Left renal pelvis (tissue), 4 donors: ENCODE results near the gene H1-8. TPM values are rescaled to one million over a fixed set of nuclear protein-coding genes. Genes with fewer than 3 reads are reported as not detected.
A peak's percentile ranks its signal among the peaks of the same experiment; 100 is the strongest.

Experiments used
- DNase-seq, 4 donors: peaks; one replicate each; pipeline ENCODE4 v3.0.0-alpha.2; 2013; ENCODE audit warnings: low read depth in 4 of 4, low spot score in 3 of 4
- polyA plus RNA-seq, 4 donors: library from polyadenylated mRNA; unstranded; fragments of 120-200 nt; gene quantifications; one replicate each; pipeline ENCODE4 v1.2.1, GENCODE V29; 2013; ENCODE audit not compliant: insufficient read length in 4 of 4

H1-8 gene
- polyA plus RNA-seq, 4 donors, result not detected

GRCh38 chr3:129590215-129590614 is 47.2 kb downstream of the H1-8 start:
- DNase-seq, result no peak

DNA sequence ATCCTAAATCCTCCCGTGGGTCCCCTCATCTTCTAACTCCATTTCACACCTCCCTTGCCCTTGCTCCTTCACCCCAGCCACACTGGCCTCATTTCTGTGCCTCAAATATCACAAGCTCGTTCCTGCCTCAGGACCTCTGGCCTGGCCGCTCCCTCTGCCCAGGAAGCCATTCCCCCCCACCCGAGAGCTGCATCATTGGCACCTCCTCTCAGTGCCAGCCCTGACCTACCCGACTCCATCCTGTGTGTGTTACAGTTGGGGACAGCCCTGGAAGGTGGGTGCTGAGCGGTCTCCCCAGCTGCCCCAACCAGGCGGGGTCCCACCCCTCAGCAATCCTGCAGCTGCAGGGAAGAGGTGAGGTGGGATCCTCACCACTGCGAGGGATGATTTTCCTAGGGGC is 49.0 kb downstream of the H1-8 start:
- no peak for DNase-seq

- DNase-seq, result no peak
These were observed 49.6 kb downstream of the H1-8 start for GRCh38 chr3:129592381-129593131.

- DNase-seq, result no peak
These were observed 50.2 kb downstream of the H1-8 start for GRCh38 chr3:129593230-129593594.

- DNase-seq, result no peak
These were observed 50.8 kb downstream of the H1-8 start for GRCh38 chr3:129593595-129594339.

DNA sequence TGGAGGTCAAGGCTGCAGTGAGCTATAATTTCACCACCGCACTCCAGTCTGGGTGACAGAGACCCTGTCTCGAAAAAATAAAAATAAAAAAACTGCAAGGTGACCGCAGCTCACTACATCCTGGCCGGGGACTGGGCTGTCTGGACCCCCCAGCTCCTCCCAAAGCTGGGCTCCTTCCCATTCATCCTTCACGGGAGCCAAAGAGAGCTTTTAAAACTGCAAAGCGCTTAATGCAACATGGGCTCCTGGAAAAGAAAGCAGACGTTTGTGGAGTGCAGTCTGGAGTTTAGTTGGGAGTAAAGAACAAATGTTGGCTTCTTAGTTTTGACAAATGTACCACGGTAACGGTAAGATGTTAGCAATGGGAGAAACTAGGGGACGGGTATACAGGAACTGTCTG is 51.4 kb downstream of the H1-8 start:
- no peak for DNase-seq

GRCh38 chr3:129594907-129595390 is 52.0 kb downstream of the H1-8 start:
- DNase-seq, result no peak

DNA sequence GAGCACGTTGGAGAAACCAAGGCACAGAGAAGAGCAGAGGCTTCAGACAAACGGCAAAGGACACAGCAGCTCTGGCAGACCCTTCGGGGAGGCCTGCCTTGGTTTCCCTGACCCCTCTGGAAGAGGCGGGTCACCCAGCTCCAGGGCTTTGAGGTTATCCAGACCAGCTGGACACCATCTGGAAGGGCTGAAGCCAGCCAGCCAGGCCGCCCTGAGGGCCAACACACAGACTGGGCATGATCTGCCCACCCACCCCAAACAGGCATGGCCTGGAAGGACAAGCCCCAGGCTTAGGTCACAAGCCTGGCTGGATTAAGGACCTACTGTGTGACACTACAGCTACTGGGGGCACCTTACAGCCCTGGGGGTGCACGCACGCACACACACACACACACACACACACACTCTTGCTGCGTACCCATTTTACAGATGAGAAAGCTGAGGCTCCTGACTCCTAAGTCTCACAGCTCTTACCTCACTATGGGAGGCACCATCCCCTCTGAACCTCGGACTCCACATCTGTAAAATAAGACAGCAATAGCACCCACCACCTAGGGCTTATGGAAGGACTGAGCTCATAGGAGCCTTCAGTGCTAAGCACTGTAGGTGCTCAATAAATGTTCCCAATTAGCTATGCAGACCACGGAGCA is 52.7 kb downstream of the H1-8 start:
- no peak for DNase-seq

DNA sequence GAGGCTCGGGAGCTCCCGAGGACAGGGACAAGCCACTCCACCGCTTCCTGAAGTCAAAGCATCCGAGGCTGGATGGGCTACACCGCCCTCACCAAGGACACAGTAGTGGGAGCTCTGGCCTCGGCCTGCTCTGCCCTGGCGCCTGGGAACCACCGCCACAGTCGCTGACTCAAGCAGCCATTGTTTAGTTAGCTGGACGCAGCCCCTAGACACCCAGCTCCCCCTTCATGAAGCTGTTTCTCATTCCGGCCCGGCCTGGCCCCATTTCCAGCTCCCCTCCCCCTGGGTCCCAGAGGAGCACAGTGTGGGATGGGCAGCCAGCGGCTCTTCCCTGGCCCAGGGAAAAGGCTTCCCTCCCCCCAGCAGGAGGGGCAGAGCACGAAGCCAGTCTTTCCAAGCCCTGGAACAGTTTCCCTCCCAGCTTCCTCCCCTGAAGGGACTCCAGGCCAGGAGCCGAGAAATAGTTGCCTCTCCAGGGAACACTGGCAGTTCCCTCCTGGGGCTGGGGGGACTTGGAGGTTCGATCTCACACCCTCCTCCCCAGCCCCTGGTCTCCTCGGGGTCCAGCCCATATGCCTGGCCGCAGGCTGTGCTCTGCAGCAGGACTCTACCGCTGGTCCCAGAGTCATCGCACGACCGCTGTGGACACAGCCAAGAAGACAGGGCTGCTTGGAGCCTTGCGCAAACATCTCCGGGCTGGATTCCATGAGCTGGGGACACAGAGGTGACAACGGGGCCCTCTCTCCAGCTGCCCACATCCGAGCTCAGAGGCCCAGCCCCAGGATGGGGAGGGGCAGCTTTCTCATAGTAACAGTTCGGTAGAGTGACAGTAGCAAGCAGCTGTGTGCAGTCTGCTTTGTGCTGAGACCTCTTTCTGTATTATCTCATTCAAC is 53.5 kb downstream of the H1-8 start:
- DNase-seq, result peak in 3 of 4 donors; percentile 74 to 79 (median 75)

DNA sequence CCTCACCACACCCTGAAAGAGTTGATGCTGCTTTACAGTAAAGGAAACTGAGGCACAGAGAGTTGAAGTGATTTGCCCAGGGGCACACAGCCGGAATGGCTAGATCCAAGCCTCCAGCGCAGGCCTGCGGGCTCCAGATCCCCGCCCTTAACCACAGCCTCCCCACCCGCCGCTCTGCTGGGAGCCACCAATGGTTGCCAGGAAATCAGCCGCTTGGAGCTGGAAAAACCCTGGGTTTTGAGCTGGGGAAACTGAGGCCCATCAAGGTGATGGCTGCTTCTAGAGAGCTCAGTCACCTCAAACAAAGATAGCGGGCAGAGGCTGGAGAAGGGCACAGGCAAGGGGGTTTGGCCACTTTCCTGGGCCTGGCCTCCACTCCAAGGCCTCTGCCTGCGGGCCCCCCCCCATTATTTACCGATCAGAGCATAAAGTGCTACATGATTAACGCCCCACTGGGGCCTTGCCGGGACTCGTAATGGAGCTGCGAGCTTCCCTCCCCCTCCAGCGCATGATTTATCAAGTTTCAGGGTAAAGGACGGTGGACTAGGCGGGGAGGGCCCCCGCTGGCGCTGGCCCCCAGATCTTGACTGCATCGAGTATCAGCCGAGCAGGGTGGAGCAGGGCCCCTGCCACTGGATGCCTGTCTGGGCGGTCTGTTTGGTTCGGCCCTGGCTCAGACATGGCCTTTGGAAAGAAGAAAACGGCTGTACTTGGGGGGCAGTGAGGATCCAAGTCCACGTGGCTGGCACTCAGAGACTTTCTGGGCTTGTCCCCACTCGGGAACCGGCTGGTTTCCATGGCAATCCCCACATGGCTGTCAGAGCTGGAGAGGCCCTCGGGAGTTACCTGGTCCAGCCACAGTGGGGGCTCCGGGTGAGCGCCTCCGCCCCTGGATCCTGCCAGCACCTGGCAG is 54.4 kb downstream of the H1-8 start:
- DNase-seq, result no peak

DNA sequence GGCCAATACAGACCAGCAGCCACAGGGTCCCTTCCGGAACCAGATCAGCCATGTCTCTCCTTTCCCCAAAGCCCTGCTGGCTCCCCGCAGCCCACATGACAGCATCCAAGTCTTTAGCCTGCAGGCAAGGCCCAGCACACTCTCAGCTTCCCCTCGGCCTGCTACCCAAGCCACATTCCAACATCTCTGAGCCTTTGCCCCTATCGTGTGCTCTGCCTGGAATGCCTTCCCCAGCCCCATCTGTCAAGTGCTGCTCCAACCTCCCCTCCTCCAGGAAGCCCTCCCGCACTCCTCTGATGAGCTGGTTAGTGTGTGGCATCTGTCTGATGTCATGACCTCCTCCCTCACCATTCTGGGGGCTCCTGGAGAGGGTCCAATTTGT is 55.0 kb downstream of the H1-8 start:
- no peak for DNase-seq

DNA sequence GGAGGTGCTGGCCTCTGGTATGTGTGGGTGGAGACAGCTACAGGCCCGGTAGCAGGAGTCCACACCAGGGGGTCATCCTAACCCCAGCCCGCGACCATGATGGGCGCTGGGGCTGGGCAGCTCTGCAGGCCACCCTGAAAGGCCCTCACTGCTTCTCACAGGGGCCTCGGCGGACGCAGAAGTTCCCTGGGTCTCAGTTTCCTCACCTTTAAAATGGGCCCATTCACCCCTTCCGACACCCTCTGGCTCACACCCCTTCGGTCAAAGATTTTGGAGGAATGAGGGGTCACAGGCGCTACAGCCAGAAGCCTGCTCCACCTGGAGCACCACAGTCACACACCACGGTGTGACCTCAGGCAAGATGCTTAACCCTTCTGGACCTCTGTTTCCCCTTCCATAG is 55.5 kb downstream of the H1-8 start:
- DNase-seq, result no peak

GRCh38 chr3:129599073-129599472 is 56.1 kb downstream of the H1-8 start:
- no peak for DNase-seq

DNA sequence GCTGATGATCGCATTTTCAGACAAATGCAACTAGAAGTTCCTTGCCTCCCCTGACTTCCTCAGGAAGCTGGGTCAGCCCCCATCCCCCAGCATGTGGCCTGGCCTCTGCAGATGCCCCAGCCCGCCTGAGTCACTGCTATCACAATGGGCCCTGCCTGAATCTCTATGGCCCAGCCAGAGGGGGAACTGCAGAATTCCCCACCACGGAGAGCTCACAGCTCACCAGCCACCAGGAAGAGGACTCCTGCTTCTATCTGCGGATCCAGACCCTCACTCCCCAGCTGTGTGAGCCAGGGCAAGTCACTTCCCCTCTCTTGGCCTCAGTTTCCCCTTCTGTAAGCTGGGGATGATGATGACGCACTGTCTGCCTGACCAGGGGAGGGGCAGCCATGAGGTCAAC is 56.6 kb downstream of the H1-8 start:
- no peak for DNase-seq

GRCh38 chr3:129600348-129600747 is 57.4 kb downstream of the H1-8 start:
- DNase-seq, result no peak

Other genes with a start within 250 kb of the H1-8 start
- gene EFCAB12, start 114.5 kb upstream of the H1-8 start, polyA plus RNA-seq, result 1 to 10 TPM in 3 of 4 donors, under 1 TPM in 1; 0.55 to 5.6 (median 3.7) TPM
- gene MBD4, start 103.2 kb upstream of the H1-8 start, polyA plus RNA-seq, result 10 to 100 TPM; 40.7 to 54.8 (median 47.2) TPM
- gene IFT122, start 103.0 kb upstream of the H1-8 start, polyA plus RNA-seq, result 10 to 100 TPM; 27.9 to 62.2 (median 55.3) TPM
- under 1 TPM in 2 of 4 donors, not detected in 2; 0.09 to 0.14 TPM for gene RHO, start 14.5 kb upstream of the H1-8 start, polyA plus RNA-seq
- 100 to 1,000 TPM; 120 to 148 (median 124) TPM for gene PLXND1, start 63.5 kb downstream of the H1-8 start, polyA plus RNA-seq